T-helper 1 cell treated with Interleukin-12 subunit alpha and Interleukin-12 subunit beta and Interleukin-4 antibody, amounts not matched to agents 30 μg/mL and 1 μg/mL, for 36 hours (primary cell): ENCODE measurements around the gene PPP3CA.
"Not testable (repeated sequence)": the region's sequence is repeated elsewhere in the genome, so short reads cannot be mapped to it uniquely, and the experiment has no call there.

ENCODE experiments used
- H3K27ac Mint-ChIP-seq: one replicate; pipeline ENCODE4 v1.8.0; 2021; ENCODE audit warnings: mild to moderate bottlenecking, mixed read lengths
- H3K27me3 Mint-ChIP-seq: one replicate; pipeline ENCODE4 v1.8.0; 2021; ENCODE audit warnings: low read depth, mixed read lengths
- H3K36me3 Mint-ChIP-seq: one replicate; pipeline ENCODE4 v1.8.0; 2021; ENCODE audit warnings: low read depth, mixed read lengths
- H3K4me1 Mint-ChIP-seq: one replicate; pipeline ENCODE4 v1.8.0; 2021; ENCODE audit warnings: low read depth, mixed read lengths
- H3K4me3 Mint-ChIP-seq: one replicate; pipeline ENCODE4 v1.8.0; 2021; ENCODE audit warnings: mild to moderate bottlenecking, moderate library complexity, mixed read lengths
- H3K9me3 Mint-ChIP-seq: one replicate; pipeline ENCODE4 v1.8.0; 2021; ENCODE audit warnings: mixed read lengths

Gene PPP3CA

GRCh38 chr4:101186567-101187184 is 160.7 kb downstream of the PPP3CA start:
- Mint-ChIP-seq H3K9me3 (no peaks in the 10 kb centered on the region), H3K27ac (no peak overlapping the region), H3K4me1 (peaks cover 6% of the 10 kb centered on the region), H3K36me3 (peaks cover 11% of the 10 kb centered on the region), H3K27me3 (no peaks in the 10 kb centered on the region), H3K4me3 (no peak overlapping the region)

GRCh38 chr4:101184668-101185067 is 162.7 kb downstream of the PPP3CA start:
- H3K9me3 Mint-ChIP-seq, result no peaks in the 10 kb centered on the region
- peaks cover 6% of the 10 kb centered on the region for H3K4me1 Mint-ChIP-seq
- no peaks in the 10 kb centered on the region for H3K27me3 Mint-ChIP-seq
- no peak overlapping the region for H3K4me3 Mint-ChIP-seq
- no peak overlapping the region for H3K27ac Mint-ChIP-seq
- peaks cover 11% of the 10 kb centered on the region for H3K36me3 Mint-ChIP-seq

GRCh38 chr4:101183666-101184373 is 163.5 kb downstream of the PPP3CA start:
- H3K4me1 Mint-ChIP-seq, result peaks cover 6% of the 10 kb centered on the region
- H3K9me3 Mint-ChIP-seq, result no peaks in the 10 kb centered on the region
- H3K36me3 Mint-ChIP-seq, result peaks cover 11% of the 10 kb centered on the region
- H3K4me3 Mint-ChIP-seq, result no peak overlapping the region
- no peaks in the 10 kb centered on the region for H3K27me3 Mint-ChIP-seq
- no peak overlapping the region for H3K27ac Mint-ChIP-seq

GRCh38 chr4:101183221-101183620 is 164.1 kb downstream of the PPP3CA start:
- Mint-ChIP-seq H3K9me3 (no peaks in the 10 kb centered on the region), H3K27me3 (no peaks in the 10 kb centered on the region), H3K4me3 (no peak overlapping the region), H3K36me3 (peaks cover 12% of the 10 kb centered on the region), H3K27ac (no peak overlapping the region), H3K4me1 (peaks cover 6% of the 10 kb centered on the region)

DNA sequence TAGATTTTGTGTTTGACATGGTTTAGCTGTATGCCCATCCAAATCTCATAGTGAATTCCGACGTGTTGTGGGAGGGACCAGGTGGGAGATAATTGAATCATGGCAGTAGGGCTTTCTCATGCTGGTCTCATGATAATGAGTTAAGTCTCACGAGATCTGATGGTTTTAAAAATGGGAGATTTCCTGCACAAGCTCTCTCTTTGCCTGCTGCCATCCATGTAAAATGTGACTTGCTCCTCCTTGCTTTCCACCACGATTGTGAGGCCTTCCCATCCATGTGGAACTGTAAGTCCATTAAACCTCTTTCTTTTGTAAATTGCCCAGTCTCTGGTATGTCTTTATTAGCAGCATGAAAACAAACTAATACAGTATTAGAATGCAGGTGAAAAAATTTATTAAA is 164.6 kb downstream of the PPP3CA start:
- H3K27ac Mint-ChIP-seq, H3K4me1 Mint-ChIP-seq, H3K27me3 Mint-ChIP-seq, H3K4me3 Mint-ChIP-seq, H3K9me3 Mint-ChIP-seq: not testable (repeated sequence)
- peaks cover 12% of the 10 kb centered on the region for H3K36me3 Mint-ChIP-seq

DNA sequence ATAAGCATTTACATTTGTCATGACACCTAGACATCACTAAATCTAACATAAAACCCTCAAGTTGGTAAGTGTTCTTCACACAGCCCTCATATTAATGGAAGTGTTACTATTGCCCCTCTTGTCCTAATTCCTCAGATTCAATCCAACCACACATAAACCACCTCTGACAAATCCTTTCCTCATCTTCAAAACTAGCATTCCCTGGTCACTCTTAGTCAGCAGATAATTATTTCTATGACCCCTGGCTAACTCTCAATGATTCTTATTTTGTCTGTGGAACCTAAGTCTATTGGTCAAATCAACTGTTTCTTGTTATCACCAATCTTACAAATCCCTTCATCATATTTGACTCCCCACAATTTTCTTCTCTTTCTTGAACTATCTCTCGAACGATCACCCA is 168.6 kb downstream of the PPP3CA start:
- H3K4me3 Mint-ChIP-seq, result no peak overlapping the region
- H3K27ac Mint-ChIP-seq, result no peak overlapping the region
- no peaks in the 10 kb centered on the region for H3K9me3 Mint-ChIP-seq
- H3K4me1 Mint-ChIP-seq, result peaks cover 12% of the 10 kb centered on the region
- H3K27me3 Mint-ChIP-seq, result no peaks in the 10 kb centered on the region
- H3K36me3 Mint-ChIP-seq, result peaks cover 12% of the 10 kb centered on the region

GRCh38 chr4:101177154-101177553 is 170.2 kb downstream of the PPP3CA start:
- Mint-ChIP-seq H3K27me3 (no peaks in the 10 kb centered on the region), H3K27ac (no peak overlapping the region), H3K4me1 (peaks cover 10% of the 10 kb centered on the region), H3K4me3 (no peak overlapping the region), H3K36me3 (peaks cover 3% of the 10 kb centered on the region), H3K9me3 (no peaks in the 10 kb centered on the region)

GRCh38 chr4:101175896-101176676 is 171.2 kb downstream of the PPP3CA start:
- Mint-ChIP-seq H3K4me1 (peaks cover 10% of the 10 kb centered on the region), H3K4me3 (no peak overlapping the region), H3K27ac (no peak overlapping the region), H3K27me3 (no peaks in the 10 kb centered on the region), H3K9me3 (no peaks in the 10 kb centered on the region), H3K36me3 (peaks cover 2% of the 10 kb centered on the region)

DNA sequence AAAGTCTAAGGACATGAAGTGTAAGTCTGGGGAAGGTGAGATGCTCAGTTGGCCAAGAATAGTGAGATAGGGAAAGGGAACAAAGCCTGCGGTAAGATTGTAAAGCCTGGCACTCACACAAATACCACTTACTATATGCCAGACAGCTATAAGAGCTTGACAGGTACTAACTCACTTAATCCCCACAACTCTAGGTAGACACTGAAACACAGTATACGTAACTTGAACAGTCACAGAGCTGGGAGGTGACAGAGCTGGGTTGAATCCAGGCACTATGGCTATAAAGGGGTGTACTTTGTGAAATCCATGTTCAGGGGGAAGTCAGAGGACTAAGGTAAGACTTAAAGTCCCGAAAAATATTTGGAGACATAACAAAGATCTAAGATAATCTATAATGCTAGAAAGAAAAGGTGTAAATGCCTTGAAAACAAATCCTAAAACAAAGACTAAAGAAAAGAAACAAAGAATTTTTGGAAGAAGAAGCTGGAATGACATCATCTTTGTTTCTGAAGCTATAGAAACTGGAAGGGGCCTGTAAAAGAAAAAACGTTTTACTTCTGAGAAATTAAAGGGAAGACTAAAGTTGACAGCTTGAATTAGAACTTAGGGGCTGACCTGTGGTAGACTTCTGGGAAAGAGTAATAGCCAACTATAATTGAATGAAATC is 172.5 kb downstream of the PPP3CA start:
- no peaks in the 10 kb centered on the region for H3K9me3 Mint-ChIP-seq
- H3K36me3 Mint-ChIP-seq, result peaks cover 2% of the 10 kb centered on the region
- peaks cover 10% of the 10 kb centered on the region for H3K4me1 Mint-ChIP-seq
- no peak overlapping the region for H3K4me3 Mint-ChIP-seq
- H3K27ac Mint-ChIP-seq, result no peak overlapping the region
- no peaks in the 10 kb centered on the region for H3K27me3 Mint-ChIP-seq

- Mint-ChIP-seq H3K9me3 (no peaks in the 10 kb centered on the region), H3K27ac (no peak overlapping the region), H3K36me3 (no peaks in the 10 kb centered on the region), H3K27me3 (no peaks in the 10 kb centered on the region), H3K4me1 (peaks cover 10% of the 10 kb centered on the region), H3K4me3 (no peak overlapping the region)
Observed at GRCh38 chr4:101172369-101172768, 175.0 kb downstream of the PPP3CA start.

- Mint-ChIP-seq H3K27ac (no peak overlapping the region), H3K4me3 (no peak overlapping the region), H3K36me3 (no peaks in the 10 kb centered on the region), H3K4me1 (peaks cover 9% of the 10 kb centered on the region), H3K9me3 (no peaks in the 10 kb centered on the region), H3K27me3 (no peaks in the 10 kb centered on the region)
Observed at GRCh38 chr4:101171747-101172146, 175.6 kb downstream of the PPP3CA start.

- no peaks in the 10 kb centered on the region for H3K36me3 Mint-ChIP-seq
- no peak overlapping the region for H3K27ac Mint-ChIP-seq
- H3K9me3 Mint-ChIP-seq, result no peaks in the 10 kb centered on the region
- no peaks in the 10 kb centered on the region for H3K4me1 Mint-ChIP-seq
- H3K27me3 Mint-ChIP-seq, result peaks cover 4% of the 10 kb centered on the region
- H3K4me3 Mint-ChIP-seq, result no peak overlapping the region
Observed at GRCh38 chr4:101169044-101170014, 178.0 kb downstream of the PPP3CA start.

DNA sequence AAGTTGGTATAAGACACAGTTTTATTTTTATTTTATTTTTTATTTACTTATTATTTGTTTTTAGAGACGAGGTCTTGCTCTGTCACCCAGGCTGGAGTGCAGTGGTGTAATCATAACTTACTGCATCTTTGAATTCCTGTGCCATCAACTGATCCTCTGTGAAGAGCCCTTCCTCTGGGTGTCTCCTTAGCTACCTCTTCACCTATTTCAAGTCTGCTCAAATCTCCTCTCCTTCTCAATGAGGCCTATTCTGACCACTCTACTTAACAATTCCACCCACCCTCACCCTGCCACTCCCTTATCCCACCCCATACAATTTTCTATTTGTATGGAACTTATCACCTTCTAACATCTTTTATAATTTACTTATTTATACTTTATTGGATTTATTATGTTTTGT is 183.4 kb downstream of the PPP3CA start:
- Mint-ChIP-seq H3K9me3 (no peaks in the 10 kb centered on the region), H3K27me3 (peaks cover 4% of the 10 kb centered on the region), H3K4me3 (no peak overlapping the region), H3K36me3 (peaks cover 2% of the 10 kb centered on the region), H3K27ac (no peak overlapping the region), H3K4me1 (no peaks in the 10 kb centered on the region)

DNA sequence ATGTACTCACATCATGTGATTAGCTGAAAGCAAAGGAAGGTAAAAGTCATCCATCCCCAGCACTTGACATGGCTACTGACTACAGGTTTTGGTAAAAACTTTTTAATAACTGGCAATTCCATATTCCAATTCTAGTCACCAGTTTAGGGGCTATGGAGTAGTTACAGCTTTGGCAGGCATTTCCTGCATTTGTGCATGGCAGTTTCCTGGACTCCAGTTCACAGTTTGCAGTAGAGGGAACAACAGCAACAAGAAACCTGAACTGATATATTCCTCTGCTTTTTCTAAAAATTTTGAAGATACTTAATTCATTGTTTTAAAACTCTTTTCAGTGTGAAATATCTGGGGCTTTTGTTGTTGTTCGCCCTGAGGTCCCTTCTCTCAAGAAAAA is 184.3 kb downstream of the PPP3CA start:
- H3K27ac Mint-ChIP-seq, result no peak overlapping the region
- H3K27me3 Mint-ChIP-seq, result peaks cover 4% of the 10 kb centered on the region
- no peaks in the 10 kb centered on the region for H3K9me3 Mint-ChIP-seq
- peaks cover 1% of the 10 kb centered on the region for H3K4me1 Mint-ChIP-seq
- no peak overlapping the region for H3K4me3 Mint-ChIP-seq
- peaks cover 5% of the 10 kb centered on the region for H3K36me3 Mint-ChIP-seq
